GM21360 (cell line): ENCODE data around the gene ZNF708.
"Not testable (repeated sequence)": the region's sequence is repeated elsewhere in the genome, so short reads cannot be mapped to it uniquely, and the experiment has no call there.

Experiments
- ATAC-seq: cut with Tn5 transposase; IDR thresholded peaks from one replicate; pipeline ENCODE4 v1.9.1; 2021; ENCODE audit warnings: mild to moderate bottlenecking, moderate library complexity; ENCODE audit not compliant: unreplicated experiment

The ZNF708 gene

DNA sequence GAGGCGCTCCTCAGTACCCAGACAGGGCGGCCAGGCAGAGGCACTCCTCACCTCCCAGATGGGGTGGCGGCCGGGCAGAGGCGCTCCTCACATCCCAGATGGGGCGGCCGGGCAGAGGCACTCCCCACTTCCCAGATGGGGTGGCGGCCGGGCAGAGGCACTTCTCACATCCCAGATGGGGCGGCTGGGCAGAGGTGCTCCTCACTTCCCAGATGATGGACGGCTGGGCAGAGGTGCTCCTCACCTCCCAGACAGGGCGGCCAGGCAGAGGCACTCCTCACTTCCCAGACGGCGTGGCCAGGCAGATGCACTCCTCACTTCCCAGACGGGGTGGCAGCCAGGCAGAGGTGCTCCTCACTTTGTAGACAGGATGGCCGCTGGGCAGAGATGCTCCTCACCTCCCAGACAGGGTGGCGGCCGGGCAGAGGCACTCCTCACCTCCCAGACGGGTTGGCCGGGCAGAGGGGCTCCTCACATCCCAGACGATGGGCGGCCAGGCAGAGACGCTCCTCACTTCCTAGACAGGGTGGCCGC lies 68.3 kb downstream of the ZNF708 start:
- not testable (repeated sequence) for ATAC-seq

DNA sequence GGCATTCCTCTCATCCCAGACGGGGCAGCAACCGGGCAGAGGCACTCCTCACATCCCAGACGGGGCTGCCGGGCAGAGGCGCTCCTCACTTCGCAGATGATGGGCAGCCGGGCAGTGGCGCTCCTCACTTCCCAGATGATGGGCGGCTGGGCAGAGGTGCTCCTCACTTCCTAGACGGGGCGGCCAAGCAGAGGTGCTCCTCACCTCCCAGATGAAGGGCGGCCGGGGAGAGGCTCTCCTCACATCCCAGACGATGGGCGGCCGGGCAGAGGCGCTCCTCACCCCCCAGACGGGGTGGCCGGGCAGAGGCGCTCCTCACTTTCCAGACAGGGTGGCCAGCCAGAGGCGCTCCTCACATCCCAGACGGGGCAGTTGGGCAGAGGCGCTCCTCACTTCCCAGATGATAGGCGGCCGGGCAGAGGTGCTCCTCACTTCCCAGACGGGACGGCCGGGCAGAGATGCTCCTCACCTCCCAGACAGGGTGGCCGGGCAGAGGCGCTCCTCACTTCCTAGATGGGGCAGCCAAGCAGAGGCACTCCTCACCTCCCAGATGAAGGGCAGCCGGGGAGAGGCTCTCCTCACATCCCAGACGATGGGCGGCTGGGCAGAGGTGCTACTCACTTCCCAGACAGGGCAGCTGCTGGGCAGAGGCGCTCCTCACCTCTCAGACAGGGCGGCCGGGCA lies 68.9 kb downstream of the ZNF708 start:
- ATAC-seq, result no peak

DNA sequence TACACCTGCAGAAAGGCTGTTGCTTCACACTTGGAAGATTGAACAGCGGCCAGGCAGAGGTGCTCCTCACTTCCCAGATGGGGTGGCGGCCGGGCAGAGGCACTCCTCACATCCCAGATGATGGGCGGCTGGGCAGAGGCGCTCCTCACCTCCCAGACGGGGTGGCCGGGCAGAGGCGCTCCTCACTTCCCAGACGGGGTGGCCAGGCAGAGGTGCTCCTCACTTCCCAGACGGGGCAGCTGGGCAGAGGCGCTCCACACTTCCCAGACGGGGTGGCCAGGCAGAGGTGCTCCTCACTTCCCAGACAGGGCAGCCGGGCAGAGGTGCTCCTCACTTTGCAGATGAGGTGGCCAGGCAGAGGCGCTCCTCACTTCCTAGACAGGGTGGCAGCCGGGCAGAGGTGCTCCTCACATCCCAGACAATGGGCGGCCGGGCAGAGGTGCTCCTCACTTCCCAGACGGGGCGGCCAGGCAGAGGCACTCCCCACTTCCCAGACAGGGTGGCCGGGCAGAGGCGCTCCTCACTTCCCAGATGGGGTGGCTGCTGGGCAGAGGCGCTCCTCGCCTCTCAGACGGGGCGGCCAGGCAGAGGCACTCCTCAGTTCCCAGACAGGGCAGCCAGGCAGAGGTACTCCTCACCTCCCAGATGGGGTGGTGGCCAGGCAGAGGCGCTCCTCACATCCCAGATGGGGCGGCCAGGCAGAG lies 69.6 kb downstream of the ZNF708 start:
- ATAC-seq, result not testable (repeated sequence)

DNA sequence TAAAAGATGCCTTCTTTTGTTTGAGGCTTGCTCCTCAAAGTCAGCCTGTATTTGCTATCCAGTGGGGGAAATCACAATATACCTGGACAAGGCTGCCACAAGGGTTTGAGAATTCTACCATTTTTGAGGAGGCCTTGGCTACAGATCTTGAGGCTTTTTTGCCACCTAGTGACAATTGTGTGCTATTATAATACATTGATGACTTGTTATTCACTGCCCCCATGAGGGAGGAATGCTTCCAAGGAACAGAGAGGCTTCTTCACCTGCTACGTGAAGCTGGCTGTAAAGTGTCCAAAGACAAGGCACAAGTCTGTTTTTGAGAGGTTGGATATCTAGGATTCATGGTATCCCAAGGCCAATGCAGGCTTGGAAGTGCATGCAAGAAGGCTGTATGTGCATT lies 72.5 kb downstream of the ZNF708 start:
- ATAC-seq, result no peak
